ENCODE measurements around the gene ANAPC2.

The ANAPC2 gene

GRCh38 chr9:137192859-137193258, 4.5 kb upstream of the ANAPC2 start:
- no peak for DNase-seq (ENCODE audit: low spot score)

GRCh38 chr9:137192448-137192780, 4.1 kb upstream of the ANAPC2 start:
- DNase-seq (ENCODE audit: low spot score), result no peak

- no peak for DNase-seq (ENCODE audit: low spot score)
Measured at GRCh38 chr9:137191691-137192447, 3.5 kb upstream of the ANAPC2 start.

GRCh38 chr9:137191245-137191644, 2.9 kb upstream of the ANAPC2 start:
- no peak for DNase-seq (ENCODE audit: low spot score)

GRCh38 chr9:137190315-137190856, 2.0 kb upstream of the ANAPC2 start:
- DNase-seq (ENCODE audit: low spot score), result no peak

GRCh38 chr9:137189297-137190295, 1.2 kb upstream of the ANAPC2 start:
- DNase-seq (ENCODE audit: low spot score), result no peak

- DNase-seq (ENCODE audit: low spot score), result no peak
Measured at GRCh38 chr9:137188086-137188489, 272 bp downstream of the ANAPC2 start.

- DNase-seq (ENCODE audit: low spot score), result no peak
Measured at GRCh38 chr9:137187386-137187785, 974 bp downstream of the ANAPC2 start.

GRCh38 chr9:137186385-137186784, 2.0 kb downstream of the ANAPC2 start:
- DNase-seq (ENCODE audit: low spot score), result no peak

GRCh38 chr9:137185921-137186320, 2.4 kb downstream of the ANAPC2 start:
- no peak for DNase-seq (ENCODE audit: low spot score)

GRCh38 chr9:137184881-137185660, 3.3 kb downstream of the ANAPC2 start:
- no peak for DNase-seq (ENCODE audit: low spot score)

- no peak for DNase-seq (ENCODE audit: low spot score)
Measured at GRCh38 chr9:137183980-137184595, 4.3 kb downstream of the ANAPC2 start.

- DNase-seq (ENCODE audit: low spot score), result no peak
Measured at GRCh38 chr9:137182836-137183235, 5.5 kb downstream of the ANAPC2 start.

- DNase-seq (ENCODE audit: low spot score), result no peak
Measured at GRCh38 chr9:137181680-137182079, 6.7 kb downstream of the ANAPC2 start.

GRCh38 chr9:137180491-137180890, 7.9 kb downstream of the ANAPC2 start:
- DNase-seq (ENCODE audit: low spot score), result no peak

- DNase-seq (ENCODE audit: low spot score), result no peak
Measured at GRCh38 chr9:137179761-137180160, 8.6 kb downstream of the ANAPC2 start.

GRCh38 chr9:137178939-137179630, 9.3 kb downstream of the ANAPC2 start:
- no peak for DNase-seq (ENCODE audit: low spot score)

- DNase-seq (ENCODE audit: low spot score), result no peak
Measured at GRCh38 chr9:137178201-137178938, 10.0 kb downstream of the ANAPC2 start.

- no peak for DNase-seq (ENCODE audit: low spot score)
Measured at GRCh38 chr9:137176302-137177182, 11.8 kb downstream of the ANAPC2 start.
